Hypothalamus (tissue), 51 donors: ENCODE data around the gene ARHGAP8.

Source experiments
- DNase-seq, 51 donors: peaks; one replicate each; lab custom pipeline; 2025; lab: John Stamatoyannopoulos, UW

Gene ARHGAP8

DNA sequence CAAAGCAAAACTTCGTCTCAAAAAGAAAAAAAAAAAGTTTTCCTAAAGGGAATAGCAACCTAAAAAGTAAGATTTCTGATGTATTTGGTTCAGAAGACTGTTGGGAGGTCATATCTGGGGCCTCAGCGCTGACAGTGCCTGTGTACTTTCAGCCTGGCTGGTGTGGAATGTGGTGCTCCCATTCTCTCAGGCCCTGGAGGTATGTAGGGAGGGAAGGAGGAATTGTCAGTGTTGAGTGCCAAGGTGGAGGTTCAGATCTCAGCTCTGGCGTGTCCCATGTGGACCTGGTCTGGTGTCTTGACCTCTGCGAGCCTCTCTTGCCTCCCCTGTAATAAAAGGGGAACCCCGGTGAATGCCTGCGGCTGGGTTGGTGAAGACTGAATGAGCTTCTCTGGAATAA lies 28.0 kb upstream of the ARHGAP8 start:
- no peak for DNase-seq

DNA sequence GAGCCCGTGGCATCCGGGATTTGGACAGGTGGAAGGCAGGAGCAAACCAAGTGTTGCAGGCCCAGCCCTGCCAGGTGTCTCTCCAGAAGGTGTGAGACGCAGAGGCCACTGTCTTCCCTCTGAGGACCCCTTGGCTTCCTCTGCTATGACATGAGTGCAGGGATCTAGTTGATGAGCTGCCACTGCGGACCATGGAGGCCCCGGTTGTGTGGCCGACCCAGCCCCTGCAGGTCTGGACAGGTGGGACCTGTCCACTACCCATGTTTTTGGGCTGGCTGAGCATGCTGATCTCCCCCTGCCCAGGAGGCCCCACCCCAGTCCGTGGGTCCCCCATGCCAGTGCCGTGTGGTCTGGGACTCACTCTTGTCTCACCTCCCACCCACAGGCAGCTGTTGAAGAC lies 27.5 kb upstream of the ARHGAP8 start:
- no peak for DNase-seq

DNA sequence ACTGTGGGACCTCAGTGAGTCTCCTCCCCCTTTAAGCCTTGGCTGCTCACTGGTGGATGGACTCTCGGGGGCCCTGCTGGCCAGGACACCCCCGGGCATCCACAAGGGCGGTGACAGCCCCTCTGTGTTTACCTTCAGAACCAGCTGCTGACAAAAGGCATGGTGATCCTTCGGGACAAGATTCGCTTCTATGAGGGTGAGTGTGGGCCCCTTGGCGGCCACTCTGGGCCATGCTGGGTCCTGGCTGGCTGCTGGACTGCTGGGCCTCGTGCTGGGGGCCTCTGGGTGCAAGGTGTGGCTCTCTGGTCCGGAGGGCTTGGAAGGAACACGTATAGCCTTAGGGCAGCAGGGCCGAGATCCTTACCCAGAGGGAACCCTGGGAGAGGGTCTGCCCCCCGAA lies 25.9 kb upstream of the ARHGAP8 start:
- no peak for DNase-seq

DNA sequence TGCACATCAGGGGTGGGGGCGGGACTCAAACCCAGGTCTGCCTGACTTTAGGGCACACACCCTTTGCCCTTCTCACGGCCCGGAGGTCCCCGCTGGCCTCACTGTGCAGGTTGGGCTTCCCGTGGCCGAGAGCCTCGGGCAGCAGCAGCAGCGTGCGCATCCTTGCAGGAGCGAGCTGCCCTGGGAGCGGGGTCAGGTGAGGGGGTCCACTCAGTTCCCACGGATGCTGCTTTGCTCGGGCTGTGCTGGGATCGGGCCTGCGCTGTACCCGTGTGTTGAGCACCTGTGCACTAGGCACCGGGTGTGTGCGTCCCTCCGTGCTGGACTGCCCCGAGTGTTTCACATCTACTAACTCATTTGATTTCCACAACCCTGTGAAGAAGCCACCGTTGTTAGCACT lies 25.2 kb upstream of the ARHGAP8 start:
- DNase-seq, result no peak

DNA sequence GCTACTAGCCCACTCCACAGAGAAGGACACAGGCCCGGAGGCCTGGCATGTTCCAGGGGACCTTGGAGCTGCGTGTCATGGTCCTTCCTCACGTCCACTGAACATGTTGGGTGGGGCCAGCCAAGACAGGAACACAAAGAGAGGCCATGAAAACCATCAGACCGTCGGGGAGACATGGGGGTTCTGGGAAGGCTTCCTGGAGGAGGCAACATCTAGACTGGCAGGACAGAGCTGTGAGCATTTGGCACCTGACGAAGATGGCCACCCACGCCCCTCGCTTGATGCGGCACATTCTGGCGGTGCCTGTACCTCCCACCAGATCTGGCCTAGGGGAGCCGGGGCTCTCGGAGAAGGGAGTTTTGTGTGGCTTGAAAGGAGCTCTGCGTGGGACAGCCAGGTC lies 24.7 kb upstream of the ARHGAP8 start:
- no peak for DNase-seq

DNA sequence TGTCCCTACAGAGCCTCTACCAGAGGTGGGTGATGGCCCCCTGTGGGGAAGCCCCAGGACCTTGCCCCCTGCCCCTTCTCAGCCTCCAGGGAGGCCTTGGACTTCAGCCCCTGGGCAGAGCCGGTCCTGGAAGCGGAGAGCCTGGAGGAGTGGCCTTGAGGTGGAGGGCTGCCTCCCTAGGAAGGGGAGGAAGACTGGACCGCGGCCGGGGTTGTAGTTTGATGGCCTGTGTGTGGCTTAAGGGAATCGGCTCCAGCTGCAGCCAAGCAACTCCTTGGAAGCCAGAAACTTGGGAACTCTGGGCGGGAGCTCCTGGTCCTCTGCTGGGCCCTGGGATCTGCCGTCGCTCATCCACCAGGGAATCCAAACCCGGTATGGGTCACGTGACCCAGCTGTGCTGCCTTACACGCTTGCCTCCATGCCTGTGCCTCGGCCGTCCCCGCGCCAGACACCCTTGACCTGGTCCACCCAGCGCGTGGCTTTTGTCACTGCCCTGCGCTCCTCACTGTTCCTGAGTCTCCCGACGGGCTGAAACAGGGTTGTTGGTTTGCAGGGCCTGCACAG lies 23.5 kb upstream of the ARHGAP8 start:
- peak in 1 of 51 donors; percentile 3 for DNase-seq

DNA sequence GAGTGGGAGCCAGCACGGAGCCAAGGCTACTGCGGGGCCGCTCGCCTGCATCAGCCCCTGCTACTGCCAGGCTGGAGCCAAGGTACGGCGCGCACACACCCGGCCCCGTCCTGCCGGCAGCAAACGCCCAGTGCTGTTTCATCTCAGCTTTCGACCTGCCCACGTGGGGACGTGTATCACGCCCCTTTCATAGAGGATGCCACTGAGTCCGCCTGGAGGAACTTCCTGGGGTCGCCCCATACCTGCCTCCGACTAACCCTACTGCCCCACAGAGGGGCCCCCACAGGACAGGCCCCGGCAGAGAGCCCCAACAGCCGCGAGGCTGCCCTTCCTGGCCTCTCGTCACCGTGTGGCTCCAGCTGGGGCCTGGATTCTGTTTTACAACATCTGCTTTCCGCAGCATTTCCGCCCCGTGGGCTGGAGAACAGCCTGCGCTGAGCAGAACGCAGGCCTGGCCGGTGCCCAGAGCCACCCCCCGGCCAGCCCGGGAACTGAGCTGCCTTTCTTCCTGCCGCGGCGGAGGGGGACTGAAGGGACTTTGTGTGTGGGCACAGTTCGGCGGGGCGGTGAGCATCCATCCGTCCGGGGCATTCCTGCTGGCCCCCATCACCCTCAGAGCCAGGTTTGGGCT lies 22.9 kb upstream of the ARHGAP8 start:
- peak in 46 of 51 donors; percentile 7 to 82 (median 52) for DNase-seq

DNA sequence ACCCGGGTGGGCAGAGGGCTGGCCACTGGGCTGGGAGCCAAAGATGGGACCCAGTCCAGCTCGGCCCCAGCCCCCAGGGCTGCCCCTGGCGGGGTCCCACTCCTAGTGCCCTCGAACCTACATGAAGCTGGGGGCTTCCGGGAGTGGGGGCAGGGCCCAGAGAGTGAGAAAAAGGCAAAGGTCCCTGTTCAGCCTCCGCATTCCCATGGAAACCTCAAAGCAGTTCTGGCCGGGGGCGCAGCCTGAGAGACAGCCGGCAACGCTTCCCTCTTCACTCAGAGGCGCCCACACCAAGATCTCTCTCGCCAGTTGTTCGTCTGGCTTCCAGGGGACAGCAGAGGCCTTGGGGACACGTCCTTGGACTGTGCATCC lies 22.4 kb upstream of the ARHGAP8 start:
- DNase-seq, result peak in 2 of 51 donors; percentile 9 to 25

DNA sequence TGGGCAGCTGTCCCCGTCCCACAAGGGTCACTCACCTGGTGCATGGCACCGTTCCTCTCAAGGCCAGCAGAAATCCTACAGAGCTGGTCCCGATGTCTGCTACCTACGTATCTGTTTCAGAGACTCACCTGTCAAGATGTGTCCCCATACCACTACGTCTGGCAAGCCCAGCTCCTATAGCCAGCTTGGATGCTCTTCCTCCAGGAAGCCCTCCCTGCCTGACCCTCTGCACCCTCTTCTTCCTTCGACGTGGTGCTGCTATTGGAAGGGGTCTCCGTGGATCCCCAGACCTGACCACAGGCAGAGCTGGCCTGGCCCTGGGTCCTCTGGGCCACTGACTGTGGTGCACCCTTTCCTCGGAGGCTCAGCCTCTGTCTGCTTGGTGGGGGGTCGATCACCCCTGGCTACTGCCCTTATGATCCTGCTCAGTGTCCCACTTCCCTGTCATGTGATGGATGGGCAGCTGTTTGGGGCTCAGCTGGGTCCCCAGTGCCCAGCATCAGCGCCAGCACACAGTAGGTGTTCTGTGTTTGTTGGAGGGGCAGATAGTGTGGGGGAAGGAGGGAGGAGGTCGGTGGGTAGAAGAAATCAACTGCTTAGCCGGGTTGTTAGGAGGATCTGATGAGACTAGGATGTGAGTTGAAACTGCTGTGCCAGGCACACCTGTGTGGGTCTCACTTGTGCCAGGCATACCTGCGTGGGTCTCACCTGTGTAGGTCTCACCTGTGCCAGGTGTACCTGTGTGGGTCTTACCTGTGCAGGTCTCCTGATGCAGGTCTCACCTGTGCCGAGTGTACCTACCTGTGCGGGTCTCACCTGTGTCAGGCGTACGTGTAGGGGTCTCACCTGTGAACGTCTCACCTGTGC lies 21.7 kb upstream of the ARHGAP8 start:
- no peak for DNase-seq

DNA sequence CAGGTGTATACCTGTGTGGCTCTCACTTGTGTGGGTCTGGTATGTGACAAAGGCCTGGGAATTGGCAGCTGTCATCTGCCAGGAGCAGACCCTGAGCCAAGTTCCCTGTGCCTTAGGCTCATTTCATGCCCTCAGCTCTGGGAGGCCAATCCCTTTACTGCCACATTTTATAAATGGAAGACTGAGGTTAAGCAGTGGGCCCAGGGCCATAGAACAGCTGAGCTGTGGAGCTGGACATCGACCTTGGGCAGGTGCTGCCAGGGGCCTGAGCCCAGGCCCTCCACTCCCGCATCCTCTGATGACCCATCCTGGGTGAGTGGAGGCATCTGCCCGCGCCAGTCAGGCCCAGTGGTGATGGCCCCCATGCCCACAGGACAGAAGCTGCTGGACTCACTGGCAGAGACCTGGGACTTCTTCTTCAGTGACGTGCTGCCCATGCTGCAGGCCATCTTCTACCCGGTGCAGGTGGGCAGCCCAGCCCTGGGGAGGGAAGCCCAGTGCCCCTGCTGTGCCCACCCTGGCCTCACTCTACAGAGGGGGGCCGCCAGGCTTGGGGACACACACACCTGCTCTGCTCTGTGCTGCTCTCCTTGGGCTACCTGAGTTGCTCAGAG lies 20.9 kb upstream of the ARHGAP8 start:
- DNase-seq, result no peak

DNA sequence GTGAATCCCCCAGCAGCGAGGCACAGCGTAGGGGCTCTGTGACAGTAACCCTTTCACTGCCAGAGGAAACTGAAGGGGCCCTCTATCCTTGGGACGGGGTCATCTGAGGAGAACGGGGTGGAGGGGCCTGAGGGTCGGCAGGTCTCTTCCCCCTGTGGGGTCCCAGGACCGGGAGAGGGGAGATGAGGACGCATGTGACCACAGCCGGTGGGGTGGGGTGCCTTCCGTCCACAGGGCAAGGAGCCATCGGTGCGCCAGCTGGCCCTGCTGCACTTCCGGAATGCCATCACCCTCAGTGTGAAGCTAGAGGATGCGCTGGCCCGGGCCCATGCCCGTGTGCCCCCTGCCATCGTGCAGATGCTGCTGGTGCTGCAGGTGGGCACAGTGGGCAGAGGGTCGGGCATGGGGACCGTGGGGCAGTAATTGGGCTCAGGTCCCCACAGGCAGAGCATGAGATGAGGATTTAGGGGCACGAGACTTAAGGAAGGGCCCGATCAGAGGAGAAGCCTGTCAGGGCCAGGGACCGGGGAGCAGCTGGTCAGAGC lies 20.3 kb upstream of the ARHGAP8 start:
- DNase-seq, result no peak

DNA sequence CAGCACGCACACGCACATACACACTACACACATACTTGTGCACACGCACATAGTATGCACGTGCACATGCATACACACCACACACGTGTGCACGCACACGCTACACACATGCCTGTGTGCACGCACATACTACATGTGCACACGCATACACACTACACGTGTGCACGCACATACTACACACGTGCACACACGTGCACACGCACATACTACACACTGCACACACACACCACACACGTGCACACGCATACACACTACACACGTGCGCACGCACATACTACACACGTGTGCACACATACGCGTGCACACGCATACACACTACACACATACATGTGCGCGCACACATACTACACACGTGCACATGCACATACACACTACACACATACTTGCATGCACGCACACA lies 19.7 kb upstream of the ARHGAP8 start:
- no peak for DNase-seq

DNA sequence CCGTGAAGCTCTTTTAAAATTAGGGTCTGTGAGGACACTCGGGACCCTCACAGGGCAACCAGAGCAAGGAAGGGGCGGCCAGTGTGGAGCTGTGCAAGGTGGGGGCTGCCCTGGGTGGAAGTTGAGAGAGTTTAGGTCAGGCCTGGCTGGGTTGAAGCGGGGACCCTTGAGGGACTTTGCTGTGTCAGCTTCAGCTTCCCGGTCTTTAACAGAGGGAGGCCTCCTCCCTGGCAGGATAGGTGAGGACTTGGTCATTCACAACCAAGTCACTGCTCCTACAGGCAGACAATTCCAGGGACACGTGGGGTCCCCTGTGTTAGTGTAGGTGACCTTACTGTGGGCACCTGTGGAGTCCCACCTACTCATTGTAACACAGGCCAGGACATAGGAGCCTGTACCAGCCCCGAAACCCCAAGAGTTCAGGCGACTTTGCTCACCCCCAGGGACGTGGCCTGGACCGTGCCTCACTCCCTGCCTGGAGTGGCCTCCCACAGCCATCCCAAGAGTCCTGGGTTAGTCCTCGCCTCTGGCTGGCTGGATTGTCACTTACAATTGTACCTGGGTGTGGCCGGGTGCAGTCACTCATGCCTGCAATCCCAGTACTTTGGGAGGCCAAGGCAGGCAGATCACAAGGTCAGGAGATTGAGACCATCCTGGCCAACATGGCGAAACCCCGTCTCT lies 18.8 kb upstream of the ARHGAP8 start:
- DNase-seq, result no peak

DNA sequence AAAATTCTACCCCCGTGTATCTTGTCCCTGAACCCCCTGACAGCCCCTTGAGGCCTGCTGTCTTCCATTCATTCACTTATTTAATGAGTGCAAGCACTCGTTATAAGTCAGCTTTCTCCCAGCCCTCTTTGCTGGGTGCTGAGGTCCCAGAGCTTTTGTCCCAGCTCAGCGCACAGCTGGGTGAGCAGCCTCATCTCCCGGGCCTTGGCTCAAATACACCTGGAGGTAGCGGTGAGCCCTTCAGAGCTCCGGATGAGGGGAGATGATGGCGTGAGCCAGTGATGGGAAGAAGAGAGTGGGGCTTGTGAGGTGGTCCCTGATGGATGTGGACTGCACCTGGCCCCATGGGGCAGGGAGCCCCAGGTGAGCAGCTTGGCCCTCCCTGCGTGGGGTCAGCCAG lies 18.1 kb upstream of the ARHGAP8 start:
- DNase-seq, result no peak

DNA sequence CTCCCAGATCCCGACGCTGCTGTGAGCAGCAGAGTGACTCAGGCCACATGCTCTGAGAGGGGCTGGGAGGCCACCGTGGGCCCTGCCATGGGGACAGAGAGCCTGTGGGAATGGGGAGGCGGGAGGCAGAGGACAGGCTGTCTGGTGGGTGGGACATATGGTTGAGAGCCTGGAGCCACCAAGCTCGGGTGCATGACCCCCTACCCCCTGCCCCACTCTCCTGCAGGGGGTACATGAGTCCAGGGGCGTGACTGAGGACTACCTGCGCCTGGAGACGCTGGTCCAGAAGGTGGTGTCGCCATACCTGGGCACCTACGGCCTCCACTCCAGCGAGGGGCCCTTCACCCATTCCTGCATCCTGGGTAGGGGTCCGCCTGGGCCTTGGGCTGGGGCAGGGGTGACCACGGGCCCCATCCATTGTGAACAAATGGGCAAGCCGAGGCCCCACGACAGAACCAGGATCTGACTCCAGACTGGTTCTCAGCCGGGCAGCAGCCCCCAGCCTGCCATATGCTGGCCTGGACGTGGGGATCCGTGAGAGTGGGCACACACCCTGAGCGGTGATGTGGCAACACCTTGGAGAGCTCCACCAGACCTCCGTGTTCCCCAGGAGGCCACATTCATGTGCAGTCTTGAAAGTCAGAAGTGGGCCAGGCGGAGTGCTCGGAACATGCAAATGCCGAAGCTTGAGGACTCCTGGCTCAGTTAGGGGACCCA lies 17.4 kb upstream of the ARHGAP8 start:
- no peak for DNase-seq

DNA sequence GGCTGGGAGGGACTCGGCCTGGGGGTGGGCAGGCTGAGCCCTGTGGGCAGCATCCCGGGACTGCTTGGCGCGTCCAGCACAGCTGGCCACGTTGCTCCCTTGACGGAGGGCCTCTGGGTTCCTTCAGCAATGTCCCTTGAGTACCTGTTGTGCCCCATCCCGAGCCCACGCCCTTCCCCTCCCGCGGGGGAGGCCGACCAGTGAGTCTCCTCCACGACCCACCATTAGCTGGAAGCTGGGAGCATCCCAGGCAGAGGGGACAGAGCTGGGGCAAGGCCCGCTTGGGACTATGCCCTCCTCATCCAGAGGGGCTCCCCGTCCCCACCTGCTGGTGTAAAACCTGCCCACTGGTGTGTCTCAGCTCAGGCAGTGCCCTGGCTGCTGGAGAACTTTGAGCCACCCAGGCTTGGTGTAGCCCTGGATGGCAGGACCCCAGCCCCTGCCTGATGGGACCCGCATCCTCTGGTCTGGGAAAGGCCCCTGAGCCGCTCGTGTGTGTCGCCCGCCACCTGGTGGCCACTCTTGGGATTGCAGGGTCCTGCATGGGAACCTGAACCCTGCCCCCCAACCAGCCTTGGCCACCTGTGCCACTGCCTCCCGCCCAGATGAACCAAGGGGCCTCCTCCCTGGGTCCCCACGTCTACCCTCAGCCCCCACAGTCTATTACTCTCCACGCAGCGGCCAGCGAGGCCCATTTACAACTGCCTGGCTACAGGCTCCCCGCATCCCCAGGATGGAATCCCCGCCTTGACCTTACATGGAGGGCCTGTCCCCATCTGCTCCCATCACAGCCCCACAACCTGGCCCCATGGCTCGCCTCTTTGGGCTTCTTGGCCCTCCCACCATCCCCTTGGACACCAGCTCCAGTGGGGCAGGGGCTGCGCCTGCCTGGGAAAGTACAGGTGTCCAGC lies 16.6 kb upstream of the ARHGAP8 start:
- DNase-seq, result peak in 48 of 51 donors; percentile 9 to 83 (median 35)

DNA sequence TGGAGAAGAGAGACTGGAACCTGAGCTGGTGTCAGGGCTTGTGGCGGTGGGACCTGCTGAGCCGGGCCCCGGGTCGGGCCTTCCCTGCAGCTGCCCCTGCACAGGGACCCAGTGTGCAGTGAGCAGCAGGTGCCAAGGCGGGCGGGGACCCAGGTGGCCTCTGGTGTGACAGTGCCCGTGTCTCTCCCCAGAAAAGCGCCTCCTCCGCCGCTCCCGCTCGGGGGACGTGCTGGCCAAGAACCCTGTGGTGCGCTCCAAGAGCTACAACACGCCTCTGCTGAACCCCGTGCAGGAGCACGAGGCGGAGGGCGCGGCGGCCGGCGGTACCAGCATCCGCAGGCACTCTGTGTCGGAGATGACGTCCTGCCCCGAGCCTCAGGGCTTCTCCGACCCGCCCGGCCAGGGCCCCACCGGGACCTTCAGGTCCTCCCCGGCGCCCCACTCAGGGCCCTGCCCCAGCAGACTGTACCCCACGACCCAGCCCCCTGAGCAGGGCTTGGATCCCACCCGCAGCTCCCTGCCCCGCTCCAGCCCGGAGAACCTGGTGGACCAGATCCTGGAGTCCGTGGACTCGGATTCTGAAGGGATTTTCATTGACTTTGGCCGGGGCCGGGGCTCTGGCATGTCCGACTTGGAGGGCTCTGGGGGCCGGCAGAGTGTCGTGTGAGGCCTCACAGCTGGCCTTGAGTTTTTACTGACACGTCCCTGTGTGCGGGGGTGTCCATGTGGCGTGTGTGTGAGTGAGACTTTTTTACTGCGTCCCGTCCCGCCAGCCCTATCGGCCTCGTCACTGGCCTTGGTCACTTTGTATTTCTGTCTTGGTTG lies 15.6 kb upstream of the ARHGAP8 start:
- DNase-seq, result no peak
